ENCODE results near the gene GRM1.

The GRM1 gene

DNA sequence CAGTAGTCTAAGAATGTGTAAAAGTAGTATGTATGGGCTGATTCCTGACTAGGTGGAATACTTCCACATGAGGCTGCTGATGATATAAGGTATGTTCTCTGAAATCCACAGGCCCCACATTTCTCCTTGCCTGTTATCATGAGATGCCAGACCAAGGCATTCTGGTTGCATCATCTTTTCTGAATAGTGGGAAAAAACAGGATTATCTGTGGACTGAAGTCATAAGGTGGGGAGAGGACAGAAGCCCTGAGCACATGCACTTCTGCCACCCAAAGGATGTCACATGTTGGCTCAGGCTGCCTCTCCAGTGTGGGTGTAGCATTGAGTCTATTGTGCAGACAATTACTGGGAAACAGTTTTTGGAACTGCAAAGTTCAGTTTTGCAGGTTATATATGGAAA lies 330.3 kb downstream of the GRM1 start:
- TF ChIP-seq, protein P1, sequence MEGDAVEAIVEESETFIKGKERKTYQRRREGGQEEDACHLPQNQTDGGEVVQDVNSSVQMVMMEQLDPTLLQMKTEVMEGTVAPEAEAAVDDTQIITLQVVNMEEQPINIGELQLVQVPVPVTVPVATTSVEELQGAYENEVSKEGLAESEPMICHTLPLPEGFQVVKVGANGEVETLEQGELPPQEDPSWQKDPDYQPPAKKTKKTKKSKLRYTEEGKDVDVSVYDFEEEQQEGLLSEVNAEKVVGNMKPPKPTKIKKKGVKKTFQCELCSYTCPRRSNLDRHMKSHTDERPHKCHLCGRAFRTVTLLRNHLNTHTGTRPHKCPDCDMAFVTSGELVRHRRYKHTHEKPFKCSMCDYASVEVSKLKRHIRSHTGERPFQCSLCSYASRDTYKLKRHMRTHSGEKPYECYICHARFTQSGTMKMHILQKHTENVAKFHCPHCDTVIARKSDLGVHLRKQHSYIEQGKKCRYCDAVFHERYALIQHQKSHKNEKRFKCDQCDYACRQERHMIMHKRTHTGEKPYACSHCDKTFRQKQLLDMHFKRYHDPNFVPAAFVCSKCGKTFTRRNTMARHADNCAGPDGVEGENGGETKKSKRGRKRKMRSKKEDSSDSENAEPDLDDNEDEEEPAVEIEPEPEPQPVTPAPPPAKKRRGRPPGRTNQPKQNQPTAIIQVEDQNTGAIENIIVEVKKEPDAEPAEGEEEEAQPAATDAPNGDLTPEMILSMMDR (IDR thresholded peaks at IDR 0.05; ENCODE audit: control insufficient read depth, insufficient read depth, low read depth, low read length, missing control alignments): no peak
- DNase-seq (ENCODE audit: low read depth): no peak
- H3K4me3 ChIP-seq (ENCODE audit: control insufficient read depth, low read depth, low read length): no peak overlapping the region

DNA sequence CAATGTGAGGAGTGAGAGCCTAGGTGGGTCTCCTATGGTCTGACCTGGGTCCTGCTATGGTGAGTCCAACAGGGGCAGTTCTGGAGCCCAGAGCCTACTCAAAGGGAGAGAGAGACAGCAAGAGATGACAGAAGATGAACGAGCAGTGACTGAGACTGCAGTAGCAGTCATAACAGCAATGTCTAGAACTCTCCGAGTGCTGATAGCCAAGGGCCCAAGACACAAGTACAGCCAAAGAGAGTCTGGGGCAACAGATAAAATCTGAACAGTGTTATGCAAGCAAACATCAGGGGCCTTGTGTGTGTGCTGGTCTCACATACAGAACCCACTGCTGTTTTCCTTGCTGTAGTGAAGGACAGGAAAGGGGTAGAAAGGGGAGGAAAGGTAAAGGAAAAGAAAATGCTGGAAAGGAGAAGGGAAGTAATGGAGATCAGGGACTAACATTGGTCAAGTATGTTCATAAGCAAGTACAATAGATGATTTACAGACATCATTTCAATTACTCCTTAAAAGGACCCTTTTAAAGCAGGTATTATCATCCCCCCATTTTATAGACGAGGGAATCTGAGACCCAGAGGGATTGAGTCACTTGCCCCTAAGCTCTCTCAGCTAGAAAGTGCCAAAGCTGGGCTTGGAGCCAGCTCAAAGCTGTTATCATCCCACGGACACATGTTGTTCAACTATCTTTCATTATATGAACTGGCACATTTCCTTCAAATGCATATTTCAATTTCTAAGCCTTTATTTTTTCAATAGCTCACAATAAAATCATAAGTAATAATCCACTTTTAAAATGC lies 332.5 kb downstream of the GRM1 start:
- DNase-seq (ENCODE audit: low read depth): peak; percentile 27
- TF ChIP-seq, protein P1 (IDR thresholded peaks at IDR 0.05; ENCODE audit: control insufficient read depth, insufficient read depth, low read depth, low read length, missing control alignments): no peak
- H3K4me3 ChIP-seq (ENCODE audit: control insufficient read depth, low read depth, low read length): no peak overlapping the region

DNA sequence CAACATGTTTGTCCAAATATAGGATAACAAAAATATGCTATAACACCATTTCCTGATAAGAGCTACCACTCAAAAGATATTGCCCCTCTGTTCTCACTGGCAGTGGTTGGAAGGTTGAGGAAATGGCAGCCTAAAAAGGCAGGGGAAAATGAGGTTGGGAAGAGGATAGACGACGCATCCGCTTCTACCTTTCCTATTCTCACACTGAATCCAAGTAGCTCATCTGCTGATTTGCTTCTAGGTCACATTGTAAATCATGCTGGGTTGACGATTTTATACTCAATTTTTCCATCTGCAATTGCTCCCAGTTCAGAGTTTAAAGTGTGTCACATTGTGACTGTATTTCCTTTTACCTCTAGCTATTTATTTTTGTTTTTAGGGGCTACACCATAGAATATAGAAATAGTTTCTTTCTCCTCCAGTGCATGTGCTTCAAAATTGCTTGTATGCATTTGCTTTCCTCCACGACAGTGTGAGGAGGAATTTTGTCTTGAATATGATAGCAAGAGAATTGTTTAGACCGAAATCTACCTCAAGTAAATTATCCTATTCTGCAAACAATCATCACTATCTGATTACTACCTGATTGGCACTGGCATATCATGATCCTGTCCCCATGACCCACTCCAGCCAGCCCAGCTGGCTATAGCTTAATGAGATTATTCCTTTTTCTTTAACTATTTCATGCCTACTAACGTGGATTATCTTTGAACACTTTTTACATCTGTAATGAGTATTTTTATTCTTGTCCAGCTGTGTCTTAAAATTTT lies 335.2 kb downstream of the GRM1 start:
- DNase-seq (ENCODE audit: low read depth): no peak
- H3K4me3 ChIP-seq (ENCODE audit: control insufficient read depth, low read depth, low read length): no peak overlapping the region
- TF ChIP-seq, protein P1 (IDR thresholded peaks at IDR 0.05; ENCODE audit: control insufficient read depth, insufficient read depth, low read depth, low read length, missing control alignments): no peak

DNA sequence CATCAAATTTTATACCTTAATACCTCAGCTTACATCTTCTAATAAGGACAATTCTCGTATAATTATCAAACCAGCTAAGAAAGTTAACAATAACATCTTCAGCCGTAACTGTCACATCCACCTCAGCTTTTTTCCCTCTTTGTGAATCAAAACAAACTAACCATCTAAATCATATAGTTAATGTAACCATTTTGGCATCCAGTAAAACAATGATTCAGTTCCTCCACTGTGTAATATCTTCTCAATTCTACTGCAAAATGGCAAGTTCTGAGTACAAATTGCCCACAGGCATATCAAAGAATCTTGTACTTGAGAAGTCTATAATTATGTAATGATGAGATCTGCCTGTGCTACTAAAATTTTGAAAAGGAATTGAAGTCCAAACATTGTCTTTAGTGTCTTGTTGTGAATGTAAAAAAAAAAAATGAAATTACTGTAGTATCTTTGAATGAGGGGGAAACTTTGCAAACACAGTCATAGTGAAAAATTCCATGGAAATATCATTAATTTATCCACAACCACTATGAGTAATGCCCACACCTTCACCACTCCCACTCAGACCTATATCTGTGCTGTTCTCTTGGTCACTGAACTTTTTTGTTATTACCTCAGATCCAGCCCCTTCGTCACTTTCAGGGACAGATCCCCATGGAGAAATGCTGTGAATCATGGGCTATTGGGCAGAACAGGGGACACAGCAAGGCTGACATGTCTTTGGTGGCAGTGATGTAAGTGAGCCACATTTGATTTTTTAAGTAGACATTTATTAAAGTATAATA lies 336.1 kb downstream of the GRM1 start:
- H3K4me3 ChIP-seq (ENCODE audit: control insufficient read depth, low read depth, low read length): no peak overlapping the region
- TF ChIP-seq, protein P1 (IDR thresholded peaks at IDR 0.05; ENCODE audit: control insufficient read depth, insufficient read depth, low read depth, low read length, missing control alignments): no peak
- no peak for DNase-seq (ENCODE audit: low read depth)

DNA sequence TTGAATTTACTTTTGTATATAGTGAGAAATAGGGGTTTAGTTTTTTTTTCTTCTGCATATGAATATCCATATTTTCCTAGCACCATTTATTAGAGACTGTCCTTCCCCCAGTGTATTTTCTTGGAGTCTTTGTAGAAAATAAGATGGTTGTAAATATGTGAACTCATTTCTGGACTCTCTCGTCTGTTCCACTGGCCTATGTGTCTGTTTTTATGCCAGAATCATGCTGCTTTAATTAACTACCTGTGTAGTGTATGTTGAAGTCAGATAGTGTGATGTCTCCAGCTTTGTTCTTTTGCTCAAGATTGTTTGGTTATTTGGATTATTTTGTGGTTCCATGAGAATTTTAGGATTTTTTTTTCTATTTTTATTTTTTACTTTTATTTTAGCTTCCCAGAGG lies 338.2 kb downstream of the GRM1 start:
- no peak for DNase-seq (ENCODE audit: low read depth)
- TF ChIP-seq, protein P1 (IDR thresholded peaks at IDR 0.05; ENCODE audit: control insufficient read depth, insufficient read depth, low read depth, low read length, missing control alignments): no peak
- H3K4me3 ChIP-seq (ENCODE audit: control insufficient read depth, low read depth, low read length): no peak overlapping the region

DNA sequence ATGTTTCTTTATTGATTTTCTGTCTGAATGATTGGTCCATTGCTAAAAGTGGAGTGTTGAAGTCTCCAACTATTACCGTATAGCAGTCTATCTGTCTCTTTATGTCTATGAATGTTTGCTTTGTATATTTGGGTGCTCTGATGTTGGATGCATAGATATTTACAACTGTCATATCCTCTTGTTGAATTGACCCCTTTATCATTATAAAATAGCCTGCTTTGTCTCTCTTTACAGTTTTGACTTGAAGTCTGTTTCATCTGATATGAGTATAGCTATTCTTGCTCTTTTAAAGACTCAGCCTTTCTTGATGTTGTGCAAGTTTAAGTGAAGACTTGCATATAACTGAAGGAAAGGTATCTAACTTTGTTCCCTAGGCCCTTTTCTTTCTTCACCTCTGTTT lies 341.0 kb downstream of the GRM1 start:
- TF ChIP-seq, protein P1 (IDR thresholded peaks at IDR 0.05; ENCODE audit: control insufficient read depth, insufficient read depth, low read depth, low read length, missing control alignments): no peak
- no peak for DNase-seq (ENCODE audit: low read depth)
- no peak overlapping the region for H3K4me3 ChIP-seq (ENCODE audit: control insufficient read depth, low read depth, low read length)
